ENCODE measurements around the gene CYTH3. TPM values are rescaled to one million over a fixed set of nuclear protein-coding genes. Genes with fewer than 3 reads are reported as not detected.

CYTH3 gene
- total RNA-seq, 1 donor from 2014 or later: 24.1 TPM

DNA sequence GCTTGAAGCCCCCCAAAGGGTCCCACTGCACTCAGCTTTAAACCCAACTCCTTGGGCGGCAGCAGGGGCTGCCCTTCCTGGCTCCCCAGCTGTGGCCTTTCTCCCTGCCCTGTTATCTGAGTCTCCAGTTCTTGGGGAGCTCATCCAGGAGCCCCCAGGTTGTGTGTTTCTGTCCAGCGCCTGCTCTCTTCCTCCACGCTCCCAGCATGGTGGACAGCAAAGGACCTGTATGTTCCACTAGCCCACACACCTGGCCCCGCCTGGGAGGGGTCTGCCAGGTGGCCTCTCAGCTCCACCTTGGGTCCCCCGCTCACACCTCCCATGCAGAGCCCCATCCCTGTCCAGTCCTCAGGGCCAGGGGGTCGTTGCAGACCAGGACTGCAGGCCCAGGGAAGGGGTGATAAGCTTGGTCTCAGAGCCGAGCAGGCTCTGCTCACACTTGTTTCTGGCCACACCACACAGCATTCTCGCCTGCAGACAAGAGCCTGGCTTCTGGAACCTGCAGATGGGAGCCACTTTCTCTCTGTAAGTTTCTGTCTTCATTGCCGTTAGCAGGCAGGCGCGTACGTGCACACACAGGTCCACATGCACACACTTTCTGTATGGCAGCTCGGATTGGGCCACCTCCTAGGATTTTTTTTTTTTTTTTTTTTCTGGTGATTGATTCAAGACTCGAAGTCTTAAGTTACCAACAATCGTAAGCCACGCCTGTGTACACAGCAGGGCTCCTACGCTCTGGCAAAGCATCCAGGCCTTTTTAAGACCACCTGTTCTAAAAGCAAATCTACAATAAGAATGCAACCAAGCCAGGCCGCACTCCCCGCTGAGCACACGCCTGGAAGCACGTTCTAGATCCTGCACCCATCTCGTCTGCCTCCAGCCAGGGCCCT, 104.6 kb downstream of the CYTH3 start:
- Mint-ChIP-seq H3K9me3 (no peaks in the 10 kb centered on the region), H3K4me3 (no peak overlapping the region), H3K4me1 (peaks cover 12% of the 10 kb centered on the region), H3K36me3 (ENCODE audit: low read depth) (no peaks in the 10 kb centered on the region), H3K27ac (ENCODE audit: unreplicated experiment) (no peak overlapping the region), H3K27me3 (ENCODE audit: low read depth) (no peaks in the 10 kb centered on the region)
- no peak for DNase-seq (ENCODE audit: low read depth, low spot score)
- no peak for TF ChIP-seq CTCF (conservative IDR thresholded peaks at IDR 0.05)

GRCh38 chr7:6167004-6167551, 105.3 kb downstream of the CYTH3 start:
- Mint-ChIP-seq H3K4me1 (peaks cover 12% of the 10 kb centered on the region), H3K36me3 (ENCODE audit: low read depth) (no peaks in the 10 kb centered on the region), H3K9me3 (no peaks in the 10 kb centered on the region), H3K27ac (ENCODE audit: unreplicated experiment) (peak overlapping the region; percentile 83), H3K4me3 (no peak overlapping the region), H3K27me3 (ENCODE audit: low read depth) (no peaks in the 10 kb centered on the region)
- no peak for TF ChIP-seq CTCF (conservative IDR thresholded peaks at IDR 0.05)
- no peak for DNase-seq (ENCODE audit: low read depth, low spot score)

DNA sequence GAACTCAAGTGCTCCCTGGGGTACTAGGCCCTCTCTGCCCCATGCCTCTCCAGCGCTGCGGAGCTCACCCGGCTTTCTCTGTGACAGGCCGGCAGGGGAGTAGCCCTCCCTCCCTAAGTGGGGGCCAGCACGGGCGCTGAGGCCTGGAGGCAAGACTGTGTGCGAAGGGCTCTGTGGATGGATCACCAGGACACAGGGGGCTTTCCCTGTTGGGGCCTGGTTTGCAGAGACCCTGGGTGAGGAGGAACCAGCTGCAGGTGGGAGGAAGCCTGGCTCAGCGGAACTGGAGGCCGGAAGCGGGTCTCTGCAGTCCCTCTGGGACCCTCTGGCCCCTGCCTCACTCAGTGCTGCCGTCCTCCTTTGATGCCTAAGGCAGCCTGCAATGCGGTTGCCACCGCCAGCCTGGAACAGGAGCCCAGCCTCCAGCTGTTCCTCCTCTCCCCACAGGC, 106.0 kb downstream of the CYTH3 start:
- Mint-ChIP-seq H3K27me3 (ENCODE audit: low read depth) (no peaks in the 10 kb centered on the region), H3K9me3 (no peaks in the 10 kb centered on the region), H3K36me3 (ENCODE audit: low read depth) (no peaks in the 10 kb centered on the region), H3K4me1 (peaks cover 12% of the 10 kb centered on the region), H3K27ac (ENCODE audit: unreplicated experiment) (peak overlapping the region; percentile 83), H3K4me3 (no peak overlapping the region)
- no peak for TF ChIP-seq CTCF (conservative IDR thresholded peaks at IDR 0.05)
- DNase-seq (ENCODE audit: low read depth, low spot score): no peak

DNA sequence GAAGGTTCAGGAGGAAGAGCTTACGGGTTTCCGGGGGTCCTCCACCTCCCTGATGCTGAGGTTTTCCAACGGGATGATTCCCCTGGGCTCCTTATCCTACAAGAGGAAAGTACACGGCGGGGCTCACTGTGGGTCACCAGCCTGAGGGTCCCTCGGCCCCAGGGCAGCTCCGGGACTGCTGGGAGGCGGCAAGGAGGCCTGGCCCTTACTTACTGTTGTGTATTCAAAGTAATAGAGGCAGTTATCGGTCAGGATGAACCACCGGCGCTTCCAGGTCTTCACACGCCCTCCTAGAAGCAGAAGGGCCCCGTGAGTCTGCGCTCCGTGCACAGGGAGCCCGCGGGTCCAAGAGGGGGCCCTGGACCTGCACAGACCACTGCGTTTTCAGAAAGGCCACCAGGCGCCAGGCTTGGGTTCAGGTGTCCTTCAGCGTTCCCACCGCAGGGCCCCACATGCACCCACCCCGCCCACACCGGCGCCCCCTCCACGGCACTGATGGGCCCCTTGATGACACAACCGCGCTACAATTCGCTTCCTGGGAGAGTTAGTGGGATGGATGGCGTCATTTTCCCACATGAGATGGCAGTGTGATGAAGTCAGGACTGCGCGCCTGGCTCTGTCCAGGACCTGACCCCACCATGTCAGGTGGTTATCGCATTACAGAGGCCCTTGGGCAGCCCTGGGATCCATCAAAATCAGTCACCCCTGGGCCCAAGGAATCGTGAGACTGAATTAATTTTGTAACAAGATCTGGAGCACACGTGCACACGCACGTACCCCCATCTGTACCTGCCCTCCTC, 106.7 kb downstream of the CYTH3 start:
- no peak for TF ChIP-seq CTCF (conservative IDR thresholded peaks at IDR 0.05)
- no peaks in the 10 kb centered on the region for H3K9me3 Mint-ChIP-seq
- H3K4me1 Mint-ChIP-seq: peaks cover 12% of the 10 kb centered on the region
- DNase-seq (ENCODE audit: low read depth, low spot score): no peak
- H3K27me3 Mint-ChIP-seq (ENCODE audit: low read depth): no peaks in the 10 kb centered on the region
- no peak overlapping the region for H3K4me3 Mint-ChIP-seq
- no peaks in the 10 kb centered on the region for H3K36me3 Mint-ChIP-seq (ENCODE audit: low read depth)
- H3K27ac Mint-ChIP-seq (ENCODE audit: unreplicated experiment): peak overlapping the region; percentile 84

- Mint-ChIP-seq H3K36me3 (ENCODE audit: low read depth) (peaks cover 4% of the 10 kb centered on the region), H3K9me3 (no peaks in the 10 kb centered on the region), H3K4me3 (no peak overlapping the region), H3K4me1 (peaks cover 16% of the 10 kb centered on the region), H3K27ac (ENCODE audit: unreplicated experiment) (peak overlapping the region; percentile 84), H3K27me3 (ENCODE audit: low read depth) (no peaks in the 10 kb centered on the region)
- no peak for DNase-seq (ENCODE audit: low read depth, low spot score)
- no peak for TF ChIP-seq CTCF (conservative IDR thresholded peaks at IDR 0.05)
Measured at GRCh38 chr7:6165075-6165474, 107.3 kb downstream of the CYTH3 start.
